Heart left ventricle (tissue), 13 donors: ENCODE results near the gene OTOGL.

Experiments
- POLR2A ChIP-seq, 2 donors: fragments of 450-650 bp; IDR thresholded peaks; one replicate each; pipeline ENCODE4 v1.6.1; 2017; ENCODE audit warnings: antibody characterized with exemption in 2 of 2, mild to moderate bottlenecking in 2 of 2, moderate library complexity in 2 of 2
- TF ChIP-seq, protein P1 (sequence below), 12 donors: fragments of 200-600 bp; sonication (generic) in 4 of 12; IDR thresholded peaks; one replicate each; pipeline versions ENCODE4 v1.5.0 to v1.8.0; 2018 to 2022; ENCODE audit warnings: antibody characterized with exemption in 12 of 12, mild to moderate bottlenecking in 5 of 12
- donor health status: ischemic (EF 13 %, LVEDD 7.1; RV severe dilation, severe dysfunction).
- donor health status: DM: no; HTN: yes; CAD: no.
- donor health status: DM: no; HTN: no; CAD: no.
- donor health status: ischemic (EF 25% LVEDD 6.9; RV normal size, moderate dysfunction).
- donor health status: ischemic (EF 25% LVEDD 5.7; RV mildly dilated, moderate dysfunction).
- donor health status: ischemic (EF 35%, LVEDD 5.7; RV mildly dilated, moderate dysfunction).
- donor health status: nonischemic (EF 11% LVEDD 7.7; RV severe dilation, severe dysfunction).
- donor health status: DM: yes; HTN: yes; CAD: no.
- donor health status: PGD.
- donor health status: ischemic (EF 29% LVEDD 5.4; RV normal size, mild dysfunction).
- donor health status: nonischemic (EF 23%, LVEDD 6.1; RV moderate dilation, normal function).

GRCh38 chr12:80377140-80377794 is 277.9 kb downstream of the OTOGL start:
- TF ChIP-seq, protein P1, sequence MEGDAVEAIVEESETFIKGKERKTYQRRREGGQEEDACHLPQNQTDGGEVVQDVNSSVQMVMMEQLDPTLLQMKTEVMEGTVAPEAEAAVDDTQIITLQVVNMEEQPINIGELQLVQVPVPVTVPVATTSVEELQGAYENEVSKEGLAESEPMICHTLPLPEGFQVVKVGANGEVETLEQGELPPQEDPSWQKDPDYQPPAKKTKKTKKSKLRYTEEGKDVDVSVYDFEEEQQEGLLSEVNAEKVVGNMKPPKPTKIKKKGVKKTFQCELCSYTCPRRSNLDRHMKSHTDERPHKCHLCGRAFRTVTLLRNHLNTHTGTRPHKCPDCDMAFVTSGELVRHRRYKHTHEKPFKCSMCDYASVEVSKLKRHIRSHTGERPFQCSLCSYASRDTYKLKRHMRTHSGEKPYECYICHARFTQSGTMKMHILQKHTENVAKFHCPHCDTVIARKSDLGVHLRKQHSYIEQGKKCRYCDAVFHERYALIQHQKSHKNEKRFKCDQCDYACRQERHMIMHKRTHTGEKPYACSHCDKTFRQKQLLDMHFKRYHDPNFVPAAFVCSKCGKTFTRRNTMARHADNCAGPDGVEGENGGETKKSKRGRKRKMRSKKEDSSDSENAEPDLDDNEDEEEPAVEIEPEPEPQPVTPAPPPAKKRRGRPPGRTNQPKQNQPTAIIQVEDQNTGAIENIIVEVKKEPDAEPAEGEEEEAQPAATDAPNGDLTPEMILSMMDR (IDR thresholded peaks at IDR 0.05), result no peak
- TF ChIP-seq POLR2A (IDR thresholded peaks at IDR 0.05), result no peak
